Right lobe of liver (tissue), 6 donors: ENCODE results near the gene HP1BP3. TPM values are rescaled to one million over a fixed set of nuclear protein-coding genes. Genes with fewer than 3 reads are reported as not detected.

Source experiments
- ATAC-seq, 4 donors: fragments of 200-7000 bp; cut with Tn5 transposase; one replicate each; pipeline ENCODE4 v1.9.1; 2020; ENCODE audit warnings: mild to moderate bottlenecking in 4 of 4, moderate library complexity in 4 of 4
- DNase-seq, 3 donors: peaks; one replicate each; pipeline ENCODE4 v3.0.0-alpha.2; 2020
- H3K27ac ChIP-seq, 3 donors: fragments of 200-600 bp; one replicate each; pipeline ENCODE4 v1.8.0; 2022
- H3K27me3 ChIP-seq, 2 donors: fragments of 200-600 bp; one replicate each; pipeline ENCODE4 v1.8.0; 2022
- H3K36me3 ChIP-seq, 4 donors: fragments of 200-600 bp; sonication (generic) in 1 of 4; one replicate each; pipeline versions ENCODE4 v1.5.1 to v1.8.0; 2017 to 2022; ENCODE audit warnings: control low read depth in 1 of 4
- H3K4me1 ChIP-seq, 4 donors: fragments of 200-600 bp; sonication (generic) in 1 of 4; one replicate each; pipeline versions ENCODE4 v1.5.1 to v1.8.0; 2017 to 2022; ENCODE audit warnings: control low read depth in 1 of 4
- H3K4me3 ChIP-seq, 3 donors: fragments of 200-600 bp; one replicate each; pipeline ENCODE4 v1.8.0; 2022
- H3K9me3 ChIP-seq, 4 donors: fragments of 200-600 bp; sonication (generic) in 1 of 4; one replicate each; pipeline versions ENCODE4 v1.5.1 to v1.8.0; 2017 to 2022; ENCODE audit warnings: control low read depth in 1 of 4
- POLR2A ChIP-seq: fragments of 450-650 bp; IDR thresholded peaks from one replicate; pipeline ENCODE4 v1.6.1; 2017; ENCODE audit warnings: antibody characterized with exemption, mild to moderate bottlenecking
- whole genome bisulfite sequencing: methylation state at CpG from one replicate; pipeline ENCODE4 v1.1.6; 2018; ENCODE audit warnings: low coverage, low lambda C conversion rate; ENCODE audit not compliant: insufficient coverage; ENCODE audit errors: missing lambda C conversion rate; 5-methylcytosine and 5-hydroxymethylcytosine counted together
- intact Hi-C, 2 donors: fragments of 100-400 bp; cut with DNase I; formaldehyde crosslinking; loops; one replicate each; pipeline versions ENCODE4 v1.11.2 to v1.14.1; 2022
- total RNA-seq, 6 experiments: library from RNA; depleted of rRNA in 2 of 6; stranded (reverse); fragments of >200 nt in 2 of 6; fragmentation: NEBNext Ultra II Directional in 3 of 6; extraction: Animal tissue kit (Norgen Biotek cat#: 25700) in 3 of 6; gene quantifications; one replicate each; pipeline versions ENCODE4 v1.1.0 to v1.2.4, GENCODE V29; 2016 to 2023
- TF ChIP-seq, protein P1 (sequence below), 4 donors: fragments of 200-600 bp in 3 of 4; fragments of 450-650 bp in 1 of 4; IDR thresholded peaks; one replicate each; pipeline versions ENCODE4 v1.5.1 to v1.8.0; 2016 to 2022; ENCODE audit warnings: antibody characterized with exemption in 4 of 4, mild to moderate bottlenecking in 2 of 4
- donor health status: DM: no; HTN: yes; CAD: no.
- donor health status: DM: no; HTN: no; CAD: no.
- donor health status: DM: no; HTN: no; CAD: no.
- donor health status: DM: no; HTN: yes; CAD: no.
- donor health status: DM: no; HTN: yes; CAD: no.

The HP1BP3 gene
- total RNA-seq, 6 experiments from 2014 or later, result 60.6 to 84.6 (median 70.7) TPM

GRCh38 chr1:20767271-20767670 is 19.8 kb downstream of the HP1BP3 start:
- intact Hi-C loops, result no loop called here
- no peaks in the 10 kb centered on the region for H3K4me1 ChIP-seq
- no peak for ATAC-seq

GRCh38 chr1:20763417-20763816 is 23.7 kb downstream of the HP1BP3 start:
- ATAC-seq (no peak), DNase-seq (no peak)
- TF ChIP-seq, protein P1, sequence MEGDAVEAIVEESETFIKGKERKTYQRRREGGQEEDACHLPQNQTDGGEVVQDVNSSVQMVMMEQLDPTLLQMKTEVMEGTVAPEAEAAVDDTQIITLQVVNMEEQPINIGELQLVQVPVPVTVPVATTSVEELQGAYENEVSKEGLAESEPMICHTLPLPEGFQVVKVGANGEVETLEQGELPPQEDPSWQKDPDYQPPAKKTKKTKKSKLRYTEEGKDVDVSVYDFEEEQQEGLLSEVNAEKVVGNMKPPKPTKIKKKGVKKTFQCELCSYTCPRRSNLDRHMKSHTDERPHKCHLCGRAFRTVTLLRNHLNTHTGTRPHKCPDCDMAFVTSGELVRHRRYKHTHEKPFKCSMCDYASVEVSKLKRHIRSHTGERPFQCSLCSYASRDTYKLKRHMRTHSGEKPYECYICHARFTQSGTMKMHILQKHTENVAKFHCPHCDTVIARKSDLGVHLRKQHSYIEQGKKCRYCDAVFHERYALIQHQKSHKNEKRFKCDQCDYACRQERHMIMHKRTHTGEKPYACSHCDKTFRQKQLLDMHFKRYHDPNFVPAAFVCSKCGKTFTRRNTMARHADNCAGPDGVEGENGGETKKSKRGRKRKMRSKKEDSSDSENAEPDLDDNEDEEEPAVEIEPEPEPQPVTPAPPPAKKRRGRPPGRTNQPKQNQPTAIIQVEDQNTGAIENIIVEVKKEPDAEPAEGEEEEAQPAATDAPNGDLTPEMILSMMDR (IDR thresholded peaks at IDR 0.05), result no peak
- no peak for TF ChIP-seq POLR2A
- Histone ChIP-seq H3K4me3 (no peak overlapping the region), H3K27ac (no peak overlapping the region), H3K4me1 (no peaks in the 10 kb centered on the region), H3K27me3 (no peaks in the 10 kb centered on the region), H3K9me3 (no peaks in the 10 kb centered on the region), H3K36me3 (peaks cover 10 to 99% (median 57%) of the 10 kb centered on the region in 4 donors)
- WGBS, result 97% methylated on average over 3 of the region's 3 CpGs
- intact Hi-C loops, result no loop called here

More at GRCh38 chr1:20767271-20767670, 19.8 kb downstream of the HP1BP3 start:
- Histone ChIP-seq H3K36me3 (peaks cover 10 to 100% (median 54%) of the 10 kb centered on the region in 4 donors), H3K27ac (no peak overlapping the region), H3K27me3 (no peaks in the 10 kb centered on the region), H3K9me3 (no peaks in the 10 kb centered on the region), H3K4me3 (no peak overlapping the region)
- no peak for DNase-seq
- TF ChIP-seq, protein P1 (IDR thresholded peaks at IDR 0.05), result no peak
- TF ChIP-seq POLR2A, result no peak

DNA sequence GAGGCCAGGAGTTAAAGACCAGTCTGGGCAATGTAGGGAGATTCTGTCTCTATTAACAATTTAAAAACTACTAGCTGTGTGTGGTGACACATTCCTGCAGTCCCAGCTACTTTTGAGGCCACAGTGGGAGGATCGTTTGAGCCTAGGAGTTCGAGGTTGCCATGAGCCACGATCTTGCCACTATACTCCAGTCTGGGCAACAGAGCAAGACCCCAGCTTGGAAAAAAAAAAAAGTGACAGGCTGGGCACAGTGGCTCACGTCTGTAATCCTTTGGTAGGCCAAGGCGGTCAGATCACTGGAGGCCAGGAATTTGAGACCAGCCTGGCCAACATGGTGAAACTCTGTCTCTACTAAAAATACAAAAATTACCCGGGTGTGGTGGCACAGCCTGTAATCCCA is 26.8 kb downstream of the HP1BP3 start:
- no peak overlapping the region for H3K4me3 ChIP-seq
- intact Hi-C loops, result no loop called here
- peaks cover 3 to 99% (median 56%) of the 10 kb centered on the region in 4 donors for H3K36me3 ChIP-seq
- no peaks in the 10 kb centered on the region for H3K27me3 ChIP-seq
- ATAC-seq, result no peak
- DNase-seq, result no peak
- WGBS, result 90% methylated on average over 6 of the region's 6 CpGs
- no peaks in the 10 kb centered on the region for H3K4me1 ChIP-seq
- no peak for TF ChIP-seq POLR2A
- H3K27ac ChIP-seq, result no peak overlapping the region
- H3K9me3 ChIP-seq, result no peaks in the 10 kb centered on the region

GRCh38 chr1:20753589-20753988 is 33.5 kb downstream of the HP1BP3 start:
- Histone ChIP-seq H3K27me3 (no peaks in the 10 kb centered on the region), H3K36me3 (peaks cover 0 to 68% (median 33%) of the 10 kb centered on the region in 4 donors)

GRCh38 chr1:20751462-20751990 is 35.6 kb downstream of the HP1BP3 start:
- Histone ChIP-seq H3K36me3 (peaks cover 7 to 68% (median 35%) of the 10 kb centered on the region in 4 donors), H3K4me3 (no peak overlapping the region), H3K4me1 (no peaks in the 10 kb centered on the region), H3K9me3 (no peaks in the 10 kb centered on the region), H3K27me3 (no peaks in the 10 kb centered on the region), H3K27ac (no peak overlapping the region)
- WGBS, result 82% methylated on average over 3 of the region's 3 CpGs
- ATAC-seq, result no peak
- TF ChIP-seq, protein P1 (IDR thresholded peaks at IDR 0.05), result no peak
- no peak for TF ChIP-seq POLR2A
- intact Hi-C loops, result no loop called here
- DNase-seq, result no peak

More at GRCh38 chr1:20753589-20753988, 33.5 kb downstream of the HP1BP3 start:
- Histone ChIP-seq H3K4me3 (no peak overlapping the region), H3K4me1 (no peaks in the 10 kb centered on the region), H3K27ac (no peak overlapping the region), H3K9me3 (no peaks in the 10 kb centered on the region)
- intact Hi-C loops, result no loop called here
- 94% methylated on average over 3 of the region's 3 CpGs for WGBS
- DNase-seq, result no peak
- ATAC-seq, result no peak
- TF ChIP-seq POLR2A, result no peak
- TF ChIP-seq, protein P1 (IDR thresholded peaks at IDR 0.05), result no peak
